IMR-90 (cell line): ENCODE measurements around the gene POLR2L.

Source experiments
- CEBPB ChIP-seq: IDR thresholded peaks from 2 replicates; pipeline ENCODE4 v1.6.1; 2012; ENCODE audit warnings: low read depth, low read length, improper control_type of control experiment
- CTCF ChIP-seq: conservative IDR thresholded peaks from 2 replicates; pipeline ENCODE4 v1.5.1; 2012; ENCODE audit warnings: mild to moderate bottlenecking, low read depth, low read length, improper control_type of control experiment
- ELK1 ChIP-seq: fragments of 150-350 bp; IDR thresholded peaks from 2 replicates; pipeline ENCODE4 v1.6.1; 2016; ENCODE audit warnings: low read depth, mild to moderate bottlenecking, low read length, moderate library complexity, borderline replicate concordance
- MAFK ChIP-seq: IDR thresholded peaks from 2 replicates; pipeline ENCODE4 v1.6.1; 2012; ENCODE audit warnings: low read depth, low read length, improper control_type of control experiment
- MAZ ChIP-seq: IDR thresholded peaks from 2 replicates; pipeline ENCODE4 v1.6.1; 2012; ENCODE audit warnings: low read depth, mild to moderate bottlenecking, low read length, improper control_type of control experiment, moderate library complexity, borderline replicate concordance
- MXI1 ChIP-seq: IDR thresholded peaks from 2 replicates; pipeline ENCODE4 v1.6.1; 2012; ENCODE audit warnings: low read depth, mild to moderate bottlenecking, low read length, moderate library complexity, borderline replicate concordance
- POLR2A ChIP-seq: IDR thresholded peaks from 2 replicates; pipeline ENCODE4 v1.6.1; 2012; ENCODE audit warnings: mild to moderate bottlenecking, low read depth, low read length

DNA sequence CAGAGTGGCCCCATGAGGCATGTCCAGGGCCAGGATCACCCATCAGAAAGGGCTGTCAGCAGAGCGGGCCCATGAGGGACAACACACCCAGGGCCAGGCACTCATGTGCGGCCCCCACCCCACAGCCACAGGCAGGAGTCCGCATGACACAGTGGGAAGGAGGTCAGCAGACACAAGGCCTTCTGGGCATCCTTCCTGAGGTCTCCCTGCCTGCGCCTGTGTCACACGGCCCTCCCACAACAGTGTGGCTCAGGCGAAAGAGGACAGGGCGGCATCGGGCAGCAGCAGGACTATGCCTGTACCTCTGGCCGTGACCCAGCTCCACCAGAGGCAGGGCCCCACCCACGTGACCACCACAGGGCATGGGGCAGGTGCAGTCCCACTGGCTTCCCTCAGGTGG, 41.2 kb upstream of the POLR2L start:
- TF ChIP-seq CEBPB (no peak), ELK1 (no peak), CTCF (no peak), MAZ (no peak), MAFK (no peak), POLR2A (no peak), MXI1 (no peak)
